Endothelial cell of umbilical vein (primary cell): ENCODE results near the gene BLM. TPM values are rescaled to one million over a fixed set of nuclear protein-coding genes. Genes with fewer than 3 reads are reported as not detected.

Source experiments
- BruUV-seq: library from RNA; stranded (reverse); fragments of 400-500 nt; replicated peaks from 2 replicates; lab custom pipeline; 2021; lab: Mats Ljungman, UMichigan
- CTCF ChIA-PET: fragments of 300-600, 350-600 bp; sonication (Branson Sonifier 250); formaldehyde crosslinking; loops from one replicate; lab custom pipeline; 2021; ENCODE audit warnings: antibody characterized with exemption, inconsistent platforms; lab: Charles Lee
- POLR2A ChIA-PET: fragments of 300-600, 350-600 bp; sonication (Branson Sonifier 250); formaldehyde crosslinking; loops from one replicate; lab custom pipeline; 2021; ENCODE audit warnings: antibody characterized with exemption, inconsistent platforms; lab: Charles Lee
- DNase-seq: peaks from one replicate; pipeline ENCODE4 v3.0.0-alpha.2; 2011; ENCODE audit warnings: low read depth, low spot score
- FAIRE-seq: peaks from 2 replicates; lab custom pipeline; 2011; peaks lifted over from hg19 to GRCh38; lab: Jason Lieb, UNC
- H2AFZ ChIP-seq: 2 replicates; pipeline ENCODE4 v1.6.0; 2012; ENCODE audit warnings: low read depth, low read length, control low read depth, inconsistent platforms
- H3K27ac ChIP-seq: 2 replicates; pipeline ENCODE4 v1.5.1; 2011; ENCODE audit warnings: low read depth, mild to moderate bottlenecking, control low read depth, low read length, moderate library complexity; ENCODE audit not compliant: insufficient read depth
- H3K27me3 ChIP-seq, 2 experiments: 2 replicates each; pipeline versions ENCODE4 v1.6.0 to v1.6.1; 2011; ENCODE audit warnings: low read length in 2 of 2, mixed read lengths in 1 of 2; ENCODE audit not compliant: control insufficient read depth in 2 of 2, insufficient read depth in 2 of 2
- H3K36me3 ChIP-seq, 2 experiments: 2 replicates in 1 of 2; 3 replicates in 1 of 2; pipeline ENCODE4 v1.5.1; 2011; ENCODE audit warnings: low read length in 2 of 2, mild to moderate bottlenecking in 1 of 2, moderate library complexity in 1 of 2; ENCODE audit not compliant: control insufficient read depth in 2 of 2, insufficient read depth in 2 of 2; ENCODE audit errors: extremely low read depth in 1 of 2
- H3K4me1 ChIP-seq: 3 replicates; pipeline ENCODE4 v1.5.1; 2011; ENCODE audit warnings: mild to moderate bottlenecking, low read length; ENCODE audit not compliant: control insufficient read depth, insufficient read depth; ENCODE audit errors: extremely low read depth
- H3K4me2 ChIP-seq: 2 replicates; pipeline ENCODE4 v1.6.1; 2011; ENCODE audit warnings: low read length, control low read depth, mixed read lengths; ENCODE audit not compliant: insufficient read depth
- H3K4me3 ChIP-seq, 3 experiments: fragments of 200-600 bp in 1 of 3; sonication (generic), shearing (Covaris generic) in 1 of 3; replicated peaks in 1 of 3; 2 replicates each; pipeline ENCODE4 v1.5.1; 2011 to 2016; ENCODE audit warnings: control low read depth in 3 of 3, low read length in 3 of 3, mild to moderate bottlenecking in 2 of 3, inconsistent platforms in 1 of 3, low read depth in 1 of 3, moderate library complexity in 1 of 3; ENCODE audit not compliant: insufficient read depth in 1 of 3
- H3K79me2 ChIP-seq: 2 replicates; pipeline ENCODE4 v1.6.0; 2012; ENCODE audit warnings: low read length, inconsistent platforms; ENCODE audit not compliant: control insufficient read depth, insufficient read depth
- H3K9ac ChIP-seq: replicated peaks from 2 replicates; pipeline ENCODE3; 2011; ENCODE audit warnings: low read length, control low read depth; ENCODE audit not compliant: insufficient read depth; ENCODE audit errors: extremely low read depth
- H3K9me1 ChIP-seq: replicated peaks from 3 replicates; pipeline ENCODE4 v1.6.0; 2011; ENCODE audit warnings: mild to moderate bottlenecking, low read length; ENCODE audit not compliant: control insufficient read depth, insufficient read depth; ENCODE audit errors: extremely low read depth
- H3K9me3 ChIP-seq: replicated peaks from 2 replicates; pipeline ENCODE4 v1.5.1; 2012; ENCODE audit warnings: low read length, inconsistent platforms; ENCODE audit not compliant: control insufficient read depth, insufficient read depth
- H4K20me1 ChIP-seq: replicated peaks from 2 replicates; pipeline ENCODE3; 2011; ENCODE audit warnings: mild to moderate bottlenecking, low read length; ENCODE audit not compliant: control insufficient read depth, insufficient read depth; ENCODE audit errors: extremely low read depth
- CTCF ChIP-seq, 2 donors: IDR thresholded peaks; 1 replicate in 1 of 2; 2 replicates in 1 of 2; pipeline ENCODE4 v1.5.1; 2011; ENCODE audit warnings: low read length in 2 of 2, mild to moderate bottlenecking in 2 of 2, moderate library complexity in 2 of 2, control low read depth in 1 of 2, inconsistent platforms in 1 of 2, low read depth in 1 of 2; ENCODE audit not compliant: insufficient read depth in 1 of 2; ENCODE audit errors: extremely low read depth in 1 of 2
- EZH2 ChIP-seq: IDR thresholded peaks from 2 replicates; pipeline ENCODE4 v1.6.1; 2012; ENCODE audit warnings: borderline replicate concordance, low read depth, mild to moderate bottlenecking, moderate library complexity, low read length, inconsistent platforms; ENCODE audit not compliant: severe bottlenecking
- FOS ChIP-seq: IDR thresholded peaks from 2 replicates; pipeline ENCODE4 v1.6.1; 2011; ENCODE audit warnings: mild to moderate bottlenecking, low read length, moderate library complexity, borderline replicate concordance; ENCODE audit not compliant: insufficient read depth
- GATA2 ChIP-seq: IDR thresholded peaks from 2 replicates; pipeline ENCODE4 v1.7.0; 2011; ENCODE audit warnings: low read depth, mild to moderate bottlenecking, moderate library complexity, mixed read lengths, low read length; ENCODE audit not compliant: insufficient read length, insufficient read depth
- JUN ChIP-seq: IDR thresholded peaks from 2 replicates; pipeline ENCODE4 v1.6.1; 2011; ENCODE audit warnings: borderline replicate concordance, low read depth; ENCODE audit not compliant: insufficient read length, insufficient read depth
- MYC ChIP-seq: IDR thresholded peaks from one replicate; pipeline ENCODE4 v1.6.1; 2011; ENCODE audit warnings: mild to moderate bottlenecking, low read depth, low read length
- POLR2A ChIP-seq: IDR thresholded peaks from 2 replicates; pipeline ENCODE4 v1.6.1; 2012; ENCODE audit warnings: low read depth, mild to moderate bottlenecking, control low read depth, low read length
- POLR2AphosphoS5 ChIP-seq: IDR thresholded peaks from 2 replicates; pipeline ENCODE4 v1.6.1; 2012; ENCODE audit warnings: low read depth, mild to moderate bottlenecking, control low read depth, low read length, moderate library complexity; ENCODE audit not compliant: insufficient read depth
- dilution Hi-C: fragments of 300-500 bp; cut with MboI; formaldehyde crosslinking; loops from one replicate; pipeline ENCODE4 v1.15.0; 2019; ENCODE audit warnings: low sequenced_read_pairs; ENCODE audit not compliant: extremely low pct_ligation_motif_present
- intact Hi-C: fragments of 100-400 bp; cut with micrococcal nuclease; formaldehyde crosslinking; loops from one replicate; pipeline ENCODE4 v1.10.0; 2022
- polyA plus RNA-seq, 4 experiments: library from polyadenylated mRNA; depleted of rRNA in 3 of 4; stranded (reverse) in 3 of 4; unstranded in 1 of 4; fragments of >200 nt; gene quantifications; 2 replicates each; pipeline versions ENCODE4 v1.2.1 to v1.2.3, GENCODE V29; 2011 to 2012; ENCODE audit warnings: missing spikeins in 1 of 4
- total RNA-seq: library from RNA; stranded (reverse); gene quantifications from 2 replicates; pipeline ENCODE4 v1.2.3, GENCODE V29; 2021
- TF ChIP-seq, protein P1 (sequence below): IDR thresholded peaks from 2 replicates; pipeline ENCODE4 v1.6.1; 2011; ENCODE audit not compliant: insufficient read depth, insufficient read length

BLM gene
- total and polyA plus RNA-seq, 2 donors (not counting 3 experiments of a cell fraction or from before 2014, with no cell fraction given), result 3.8 to 17.3 TPM

DNA sequence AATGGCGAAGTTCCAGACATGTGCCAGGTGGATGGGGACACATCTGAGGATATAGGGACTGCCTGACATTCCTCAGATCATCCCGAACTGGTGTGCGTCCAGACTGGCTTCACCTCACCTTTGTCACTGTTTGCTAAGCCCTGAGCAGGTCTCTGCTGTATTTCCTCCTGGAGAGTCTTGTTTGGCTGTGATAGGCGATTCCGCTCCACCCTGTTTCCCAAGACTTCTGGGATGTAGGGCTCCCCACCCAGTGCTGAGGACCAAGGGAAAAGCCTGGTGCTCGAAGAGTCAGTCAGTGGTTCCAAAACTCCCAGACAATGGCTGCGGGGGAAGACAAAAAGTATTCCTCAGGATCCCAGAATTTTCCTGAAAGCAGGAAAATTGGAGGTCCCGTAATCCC, 140.2 kb downstream of the BLM start:
- Histone ChIP-seq H3K27me3 (no peaks in the 10 kb centered on the region), H3K27ac (no peak overlapping the region), H3K9me3 (no peaks in the 10 kb centered on the region), H3K79me2 (no peaks in the 10 kb centered on the region), H3K4me2 (no peak overlapping the region), H2AFZ (no peak overlapping the region), H3K9ac (no peak overlapping the region), H3K4me1 (no peaks in the 10 kb centered on the region), H3K4me3 (no peak overlapping the region), H4K20me1 (no peaks in the 10 kb centered on the region), H3K36me3 (no peaks in the 10 kb centered on the region), H3K9me1 (no peaks in the 10 kb centered on the region)
- intact Hi-C loops (no loop called here), dilution Hi-C loops (no loop called here)
- POLR2A ChIA-PET, result no interaction called here
- BruUV-seq, result no TSS peak
- DNase-seq (no peak), FAIRE-seq (no peak)
- CTCF ChIA-PET, result no interaction called here
- TF ChIP-seq, protein P1, sequence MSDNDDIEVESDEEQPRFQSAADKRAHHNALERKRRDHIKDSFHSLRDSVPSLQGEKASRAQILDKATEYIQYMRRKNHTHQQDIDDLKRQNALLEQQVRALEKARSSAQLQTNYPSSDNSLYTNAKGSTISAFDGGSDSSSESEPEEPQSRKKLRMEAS, result no peak
- no peak for TF ChIP-seq EZH2
- no peak for TF ChIP-seq CTCF (IDR thresholded peaks at IDR 0.05; ENCODE audit: extremely low read depth in 1 of 2, insufficient read depth in 1 of 2, low read depth in 1 of 2, low read length in 2 of 2)
- no peak for TF ChIP-seq POLR2A
- TF ChIP-seq POLR2AphosphoS5, result no peak
- TF ChIP-seq JUN, result no peak
- TF ChIP-seq GATA2, result no peak
- no peak for TF ChIP-seq FOS
- no peak for TF ChIP-seq MYC
